ENCODE data around the gene TIAM1. TPM values are rescaled to one million over a fixed set of nuclear protein-coding genes. Genes with fewer than 3 reads are reported as not detected.

TIAM1 gene
- total and polyA plus RNA-seq, 2 donors from 2014 or later = 4.6 to 30.0 TPM

DNA sequence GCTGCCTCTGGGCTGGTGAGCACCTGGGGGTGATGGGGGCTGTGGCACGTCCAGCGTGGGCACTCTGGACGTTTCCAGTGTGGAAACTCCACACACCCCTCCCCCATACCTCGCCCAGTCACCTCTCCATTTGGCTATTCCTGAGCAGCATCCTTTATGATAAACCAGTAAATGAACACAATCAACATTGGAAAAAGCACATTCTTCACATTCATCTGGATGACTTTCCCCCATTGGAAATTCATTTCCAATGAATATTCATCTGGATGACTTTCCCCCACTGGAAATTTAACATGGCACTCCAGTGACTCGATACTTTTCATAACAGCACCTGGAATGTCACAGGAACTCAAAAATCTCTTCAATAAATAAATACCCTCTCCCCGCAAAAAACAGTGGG is 201.0 kb downstream of the TIAM1 start:
- H3K27me3 ChIP-seq (ENCODE audit: control insufficient read depth, insufficient read depth, low read length) = no peaks in the 10 kb centered on the region
- no peak for FAIRE-seq
- no peak overlapping the region for H3K9ac ChIP-seq (ENCODE audit: low read length in 3 of 3)
- TF ChIP-seq, protein P1, sequence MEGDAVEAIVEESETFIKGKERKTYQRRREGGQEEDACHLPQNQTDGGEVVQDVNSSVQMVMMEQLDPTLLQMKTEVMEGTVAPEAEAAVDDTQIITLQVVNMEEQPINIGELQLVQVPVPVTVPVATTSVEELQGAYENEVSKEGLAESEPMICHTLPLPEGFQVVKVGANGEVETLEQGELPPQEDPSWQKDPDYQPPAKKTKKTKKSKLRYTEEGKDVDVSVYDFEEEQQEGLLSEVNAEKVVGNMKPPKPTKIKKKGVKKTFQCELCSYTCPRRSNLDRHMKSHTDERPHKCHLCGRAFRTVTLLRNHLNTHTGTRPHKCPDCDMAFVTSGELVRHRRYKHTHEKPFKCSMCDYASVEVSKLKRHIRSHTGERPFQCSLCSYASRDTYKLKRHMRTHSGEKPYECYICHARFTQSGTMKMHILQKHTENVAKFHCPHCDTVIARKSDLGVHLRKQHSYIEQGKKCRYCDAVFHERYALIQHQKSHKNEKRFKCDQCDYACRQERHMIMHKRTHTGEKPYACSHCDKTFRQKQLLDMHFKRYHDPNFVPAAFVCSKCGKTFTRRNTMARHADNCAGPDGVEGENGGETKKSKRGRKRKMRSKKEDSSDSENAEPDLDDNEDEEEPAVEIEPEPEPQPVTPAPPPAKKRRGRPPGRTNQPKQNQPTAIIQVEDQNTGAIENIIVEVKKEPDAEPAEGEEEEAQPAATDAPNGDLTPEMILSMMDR (IDR thresholded peaks at IDR 0.05; ENCODE audit: borderline replicate concordance, extremely low read depth, insufficient read depth) = no peak
- DNase-seq = no peak
- intact Hi-C loops (cut with DNase I) = no loop called here
- no peaks in the 10 kb centered on the region for H3K4me1 ChIP-seq (ENCODE audit: control insufficient read depth in 2 of 3, insufficient read depth in 2 of 3, low read depth in 1 of 3, low read length in 3 of 3)
- no peaks in the 10 kb centered on the region for H3K9me3 ChIP-seq (ENCODE audit: control insufficient read depth in 2 of 3, insufficient read depth in 1 of 3, low read length in 3 of 3)
- no peaks in the 10 kb centered on the region for H3K36me3 ChIP-seq (ENCODE audit: control insufficient read depth in 2 of 3, insufficient read depth in 3 of 3, low read length in 3 of 3)
- H3K4me3 ChIP-seq (ENCODE audit: low read length in 3 of 3) = no peak overlapping the region
- H3K27ac ChIP-seq (ENCODE audit: low read depth in 2 of 2, low read length in 2 of 2) = no peak overlapping the region

DNA sequence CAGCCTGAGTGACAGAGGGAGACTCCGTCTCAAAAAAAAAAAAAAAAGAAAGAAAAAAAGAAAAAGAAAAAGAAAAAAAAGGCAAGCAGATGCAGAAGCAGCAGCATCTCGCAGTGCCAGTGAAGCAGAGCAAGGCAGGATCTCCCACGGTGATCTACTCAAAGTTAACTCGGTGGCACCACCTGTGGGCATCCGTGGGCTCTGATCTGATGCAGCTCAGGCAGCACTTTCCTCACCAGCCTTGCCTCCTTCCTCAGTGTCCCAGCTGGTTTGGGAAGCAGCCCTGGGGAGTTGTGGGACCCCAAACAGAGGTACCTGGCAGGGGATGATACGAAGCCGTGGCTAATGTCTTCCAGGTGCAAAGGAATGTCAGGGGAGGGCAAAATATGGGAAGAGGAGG is 201.5 kb downstream of the TIAM1 start:
- Histone ChIP-seq H3K27ac (ENCODE audit: low read depth in 2 of 2, low read length in 2 of 2) (no peak overlapping the region), H3K27me3 (ENCODE audit: control insufficient read depth, insufficient read depth, low read length) (no peaks in the 10 kb centered on the region), H3K9ac (ENCODE audit: low read length in 3 of 3) (no peak overlapping the region), H3K4me1 (ENCODE audit: control insufficient read depth in 2 of 3, insufficient read depth in 2 of 3, low read depth in 1 of 3, low read length in 3 of 3) (no peaks in the 10 kb centered on the region), H3K4me3 (ENCODE audit: low read length in 3 of 3) (no peak overlapping the region), H3K36me3 (ENCODE audit: control insufficient read depth in 2 of 3, insufficient read depth in 3 of 3, low read length in 3 of 3) (no peaks in the 10 kb centered on the region), H3K9me3 (ENCODE audit: control insufficient read depth in 2 of 3, insufficient read depth in 1 of 3, low read length in 3 of 3) (no peaks in the 10 kb centered on the region)
- DNase-seq (peak in 3 of 5 donors; percentile 48 to 65 (median 60)), FAIRE-seq (no peak)
- TF ChIP-seq, protein P1 (IDR thresholded peaks at IDR 0.05; ENCODE audit: borderline replicate concordance, extremely low read depth, insufficient read depth) = peak; percentile 10
- intact Hi-C loops (cut with DNase I) = no loop called here

DNA sequence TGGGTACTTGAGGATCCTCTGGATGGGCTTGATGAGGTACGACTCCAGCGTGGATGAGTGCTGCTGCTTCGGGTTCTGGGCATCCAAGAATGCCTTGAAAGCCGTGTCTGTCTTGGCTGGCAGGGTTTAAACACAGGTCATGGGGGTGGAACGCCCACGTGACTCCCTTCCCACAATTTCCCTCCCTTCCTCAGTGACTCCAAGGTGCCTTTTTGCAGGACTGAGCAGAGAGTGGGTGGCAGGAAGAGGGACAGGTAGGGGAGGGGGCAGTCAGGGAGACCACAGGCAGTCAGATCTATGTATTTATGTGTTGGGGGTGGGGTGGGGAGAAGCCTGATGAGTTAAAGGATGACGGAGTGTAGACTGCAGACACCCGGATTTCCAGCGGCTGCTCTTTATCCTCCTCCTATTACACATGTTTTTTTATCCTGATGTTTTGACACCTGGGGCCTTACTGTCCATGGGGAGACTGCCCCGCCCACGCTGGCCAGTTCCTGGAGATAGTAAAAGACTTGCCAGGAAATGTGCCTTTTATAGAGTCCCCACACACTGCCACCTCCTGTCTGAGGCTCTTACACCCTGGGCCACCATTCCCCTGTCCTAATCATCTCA is 202.6 kb downstream of the TIAM1 start:
- H3K4me1 ChIP-seq (ENCODE audit: control insufficient read depth in 2 of 3, insufficient read depth in 2 of 3, low read depth in 1 of 3, low read length in 3 of 3) = no peaks in the 10 kb centered on the region
- DNase-seq = peak in 4 of 5 donors; percentile 69 to 78 (median 71)
- H3K4me3 ChIP-seq (ENCODE audit: low read length in 3 of 3) = no peak overlapping the region
- H3K9me3 ChIP-seq (ENCODE audit: control insufficient read depth in 2 of 3, insufficient read depth in 1 of 3, low read length in 3 of 3) = no peaks in the 10 kb centered on the region
- no peaks in the 10 kb centered on the region for H3K36me3 ChIP-seq (ENCODE audit: control insufficient read depth in 2 of 3, insufficient read depth in 3 of 3, low read length in 3 of 3)
- FAIRE-seq = no peak
- H3K27ac ChIP-seq (ENCODE audit: low read depth in 2 of 2, low read length in 2 of 2) = no peak overlapping the region
- intact Hi-C loops (cut with DNase I) = no loop called here
- TF ChIP-seq, protein P1 (IDR thresholded peaks at IDR 0.05; ENCODE audit: borderline replicate concordance, extremely low read depth, insufficient read depth) = no peak
- no peaks in the 10 kb centered on the region for H3K27me3 ChIP-seq (ENCODE audit: control insufficient read depth, insufficient read depth, low read length)
- H3K9ac ChIP-seq (ENCODE audit: low read length in 3 of 3) = no peak overlapping the region

DNA sequence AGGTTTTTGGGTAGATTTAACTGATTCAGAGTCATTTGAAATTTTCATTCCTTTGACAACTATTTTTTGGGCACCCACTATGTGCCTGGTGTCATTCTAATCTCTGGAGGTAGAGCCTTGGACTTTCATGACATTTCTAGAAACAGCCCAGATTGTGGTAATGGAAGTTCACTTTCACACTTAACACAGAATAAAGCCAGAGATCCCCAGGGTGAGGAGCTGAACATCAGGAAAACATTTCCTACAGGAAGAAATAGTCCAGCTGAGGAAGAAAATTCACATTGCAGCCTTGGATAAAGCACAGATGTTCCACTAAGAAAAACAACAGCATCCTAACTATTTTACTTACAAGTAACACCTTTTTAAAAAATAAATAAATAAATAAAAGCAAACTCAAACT is 203.4 kb downstream of the TIAM1 start:
- DNase-seq (no peak), FAIRE-seq (no peak)
- H3K27ac ChIP-seq (ENCODE audit: low read depth in 2 of 2, low read length in 2 of 2) = no peak overlapping the region
- no peaks in the 10 kb centered on the region for H3K27me3 ChIP-seq (ENCODE audit: control insufficient read depth, insufficient read depth, low read length)
- intact Hi-C loops (cut with DNase I) = no loop called here
- H3K4me3 ChIP-seq (ENCODE audit: low read length in 3 of 3) = no peak overlapping the region
- TF ChIP-seq, protein P1 (IDR thresholded peaks at IDR 0.05; ENCODE audit: borderline replicate concordance, extremely low read depth, insufficient read depth) = no peak
- no peaks in the 10 kb centered on the region for H3K9me3 ChIP-seq (ENCODE audit: control insufficient read depth in 2 of 3, insufficient read depth in 1 of 3, low read length in 3 of 3)
- no peaks in the 10 kb centered on the region for H3K4me1 ChIP-seq (ENCODE audit: control insufficient read depth in 2 of 3, insufficient read depth in 2 of 3, low read depth in 1 of 3, low read length in 3 of 3)
- no peak overlapping the region for H3K9ac ChIP-seq (ENCODE audit: low read length in 3 of 3)
- no peaks in the 10 kb centered on the region for H3K36me3 ChIP-seq (ENCODE audit: control insufficient read depth in 2 of 3, insufficient read depth in 3 of 3, low read length in 3 of 3)

Data from kidney (tissue), 14 donors.